Esophagus muscularis mucosa (tissue), 4 donors: Measurements from ENCODE around the gene HPCA. TPM values are rescaled to one million over a fixed set of nuclear protein-coding genes. Genes with fewer than 3 reads are reported as not detected.
A peak's percentile ranks its signal among the peaks of the same experiment; 100 is the strongest.

Experiments
- DNase-seq: peaks from one replicate; pipeline ENCODE4 v3.0.0-alpha.2; 2017; ENCODE audit errors: extremely low spot score
- H3K27ac ChIP-seq, 4 donors: fragments of 200-600 bp; sonication (generic); replicated peaks in 1 of 4; 1 replicate in 3 of 4; 2 replicates in 1 of 4; pipeline ENCODE4 v1.5.1; 2016 to 2019; ENCODE audit warnings: mild to moderate bottlenecking in 1 of 4
- H3K27me3 ChIP-seq, 4 donors: fragments of 200-600 bp; sonication (generic); one replicate each; pipeline versions ENCODE4 v1.5.1 to v1.6.0; 2016 to 2019
- H3K36me3 ChIP-seq, 4 donors: fragments of 200-600 bp; sonication (generic); one replicate each; pipeline ENCODE4 v1.5.1; 2016 to 2019
- H3K4me1 ChIP-seq, 4 donors: fragments of 200-600 bp; sonication (generic); one replicate each; pipeline ENCODE4 v1.5.1; 2016 to 2019
- H3K4me3 ChIP-seq, 4 donors: fragments of 200-600 bp; sonication (generic); 1 replicate in 2 of 4; 2 replicates in 2 of 4; pipeline ENCODE4 v1.5.1; 2016 to 2019; ENCODE audit warnings: mild to moderate bottlenecking in 4 of 4, moderate library complexity in 1 of 4
- H3K9me3 ChIP-seq, 4 donors: fragments of 200-600 bp; sonication (generic); 1 replicate in 3 of 4; 2 replicates in 1 of 4; pipeline ENCODE4 v1.5.1; 2016 to 2019
- EP300 ChIP-seq: sonication (generic); formaldehyde crosslinking; IDR thresholded peaks from one replicate; pipeline ENCODE4 v1.6.1; 2017; ENCODE audit warnings: antibody characterized with exemption
- POLR2A ChIP-seq: fragments of 450-650 bp; IDR thresholded peaks from one replicate; pipeline ENCODE4 v1.6.1; 2017; ENCODE audit warnings: antibody characterized with exemption, moderate library complexity, mild to moderate bottlenecking, low read depth
- POLR2AphosphoS5 ChIP-seq, 2 donors: sonication (generic); formaldehyde crosslinking; IDR thresholded peaks; one replicate each; pipeline ENCODE4 v1.6.1; 2017; ENCODE audit warnings: antibody characterized with exemption in 2 of 2
- WGBS: methylation state at CpG from one replicate; pipeline ENCODE4 v1.1.5; 2018; 5-methylcytosine and 5-hydroxymethylcytosine counted together
- intact Hi-C: fragments of 100-400 bp; cut with DNase I; formaldehyde crosslinking; loops from one replicate; pipeline ENCODE4 v1.15.1; 2023
- total RNA-seq, 4 donors: library from RNA; depleted of rRNA; stranded (reverse); fragments of >200 nt; gene quantifications; one replicate each; pipeline versions ENCODE4 v1.1.0 to v1.2.1, GENCODE V29; 2016
- TF ChIP-seq, protein P1 (sequence below), 3 experiments: fragments of 200-600 bp in 2 of 3; fragments of 450-650 bp in 1 of 3; sonication (generic) in 2 of 3; IDR thresholded peaks; one replicate each; pipeline ENCODE4 v1.5.1; 2017 to 2019; ENCODE audit warnings: antibody characterized with exemption in 3 of 3, mild to moderate bottlenecking in 2 of 3, moderate library complexity in 1 of 3

Gene HPCA
- total RNA-seq, 4 donors from 2014 or later = 0.23 TPM; not detected in 3

- no peaks in the 10 kb centered on the region for H3K36me3 ChIP-seq
- H3K4me1 ChIP-seq = peaks cover 14 to 23% (median 18%) of the 10 kb centered on the region in 4 donors
- DNase-seq = no peak
- H3K9me3 ChIP-seq = no peaks in the 10 kb centered on the region
- peaks cover 3 to 75% (median 19%) of the 10 kb centered on the region in 4 donors for H3K27me3 ChIP-seq
- TF ChIP-seq, protein P1, sequence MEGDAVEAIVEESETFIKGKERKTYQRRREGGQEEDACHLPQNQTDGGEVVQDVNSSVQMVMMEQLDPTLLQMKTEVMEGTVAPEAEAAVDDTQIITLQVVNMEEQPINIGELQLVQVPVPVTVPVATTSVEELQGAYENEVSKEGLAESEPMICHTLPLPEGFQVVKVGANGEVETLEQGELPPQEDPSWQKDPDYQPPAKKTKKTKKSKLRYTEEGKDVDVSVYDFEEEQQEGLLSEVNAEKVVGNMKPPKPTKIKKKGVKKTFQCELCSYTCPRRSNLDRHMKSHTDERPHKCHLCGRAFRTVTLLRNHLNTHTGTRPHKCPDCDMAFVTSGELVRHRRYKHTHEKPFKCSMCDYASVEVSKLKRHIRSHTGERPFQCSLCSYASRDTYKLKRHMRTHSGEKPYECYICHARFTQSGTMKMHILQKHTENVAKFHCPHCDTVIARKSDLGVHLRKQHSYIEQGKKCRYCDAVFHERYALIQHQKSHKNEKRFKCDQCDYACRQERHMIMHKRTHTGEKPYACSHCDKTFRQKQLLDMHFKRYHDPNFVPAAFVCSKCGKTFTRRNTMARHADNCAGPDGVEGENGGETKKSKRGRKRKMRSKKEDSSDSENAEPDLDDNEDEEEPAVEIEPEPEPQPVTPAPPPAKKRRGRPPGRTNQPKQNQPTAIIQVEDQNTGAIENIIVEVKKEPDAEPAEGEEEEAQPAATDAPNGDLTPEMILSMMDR (IDR thresholded peaks at IDR 0.05) = no peak
- TF ChIP-seq POLR2AphosphoS5 (IDR thresholded peaks at IDR 0.05) (no peak), POLR2A (no peak)
- 87% methylated on average over 3 of the region's 3 CpGs for WGBS
- no peak overlapping the region for H3K27ac ChIP-seq
- H3K4me3 ChIP-seq = no peak overlapping the region
- intact Hi-C loops = no loop called here
Measured at GRCh38 chr1:32891630-32892029, 5.3 kb downstream of the HPCA start.

GRCh38 chr1:32892368-32893197 lies 6.3 kb downstream of the HPCA start:
- Histone ChIP-seq H3K9me3 (no peaks in the 10 kb centered on the region), H3K4me1 (peaks cover 14 to 19% (median 17%) of the 10 kb centered on the region in 4 donors), H3K36me3 (no peaks in the 10 kb centered on the region), H3K27ac (no peak overlapping the region), H3K27me3 (peaks cover 0 to 65% (median 10%) of the 10 kb centered on the region in 4 donors), H3K4me3 (peak overlapping the region; percentile 53 to 65 (median 55))
- intact Hi-C loops = no loop called here
- WGBS = 32% methylated on average over 29 of the region's 49 CpGs
- TF ChIP-seq POLR2AphosphoS5 (IDR thresholded peaks at IDR 0.05) (no peak), EP300 (no peak)
- TF ChIP-seq, protein P1 (IDR thresholded peaks at IDR 0.05) = peak; percentile 17 to 47 (median 36)
- DNase-seq = no peak

GRCh38 chr1:32893198-32894018 lies 7.1 kb downstream of the HPCA start:
- Histone ChIP-seq H3K27ac (no peak overlapping the region), H3K4me3 (peak overlapping the region; percentile 53 to 65 (median 55)), H3K27me3 (peaks cover 0 to 58% (median 9%) of the 10 kb centered on the region in 4 donors), H3K4me1 (peaks cover 14 to 19% (median 17%) of the 10 kb centered on the region in 4 donors), H3K36me3 (no peaks in the 10 kb centered on the region), H3K9me3 (no peaks in the 10 kb centered on the region)
- no peak for DNase-seq
- intact Hi-C loops = no loop called here
- TF ChIP-seq POLR2A (no peak), POLR2AphosphoS5 (IDR thresholded peaks at IDR 0.05) (no peak), EP300 (no peak)
- TF ChIP-seq, protein P1 (IDR thresholded peaks at IDR 0.05) = peak in 1 of 3 experiments; percentile 15
- WGBS = 3% methylated on average over 29 of the region's 58 CpGs

DNA sequence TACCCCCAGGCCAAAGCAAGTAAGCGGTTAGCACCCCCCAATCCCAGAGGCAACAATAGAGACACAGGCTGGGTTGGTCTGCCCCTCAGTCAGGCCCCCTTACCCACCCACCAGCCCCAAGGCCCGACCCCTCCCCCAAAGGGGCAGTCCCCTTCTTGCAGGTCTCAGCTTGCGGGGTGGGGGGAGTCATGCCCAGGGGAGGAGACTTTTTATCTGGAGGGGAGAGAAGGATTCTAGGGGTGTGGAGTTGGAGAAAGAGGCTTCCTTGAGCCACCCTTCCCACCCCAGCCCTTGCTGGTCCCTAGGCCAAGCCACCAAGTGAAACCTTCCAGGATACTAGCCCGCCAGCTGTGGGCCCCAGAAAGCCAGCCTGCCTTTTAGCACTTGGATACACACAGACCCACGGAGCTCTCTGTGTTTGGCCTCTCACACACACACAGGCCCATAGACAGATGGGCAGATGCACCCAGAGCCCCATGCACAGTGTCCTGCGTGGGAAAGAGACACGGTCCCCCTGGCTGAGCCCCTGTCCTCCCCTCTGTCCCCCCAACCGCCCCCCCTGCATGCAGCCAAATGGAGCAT lies 7.8 kb downstream of the HPCA start:
- Histone ChIP-seq H3K27me3 (peaks cover 0 to 51% (median 9%) of the 10 kb centered on the region in 4 donors), H3K27ac (no peak overlapping the region), H3K9me3 (no peaks in the 10 kb centered on the region), H3K4me1 (peaks cover 14 to 19% (median 17%) of the 10 kb centered on the region in 4 donors), H3K36me3 (no peaks in the 10 kb centered on the region), H3K4me3 (peak overlapping the region in 3 of 4 donors; percentile 53 to 65 (median 53))
- TF ChIP-seq, protein P1 (IDR thresholded peaks at IDR 0.05) = no peak
- TF ChIP-seq EP300 = no peak
- no peak for TF ChIP-seq POLR2A
- TF ChIP-seq POLR2AphosphoS5 (IDR thresholded peaks at IDR 0.05) = no peak
- WGBS = 73% methylated on average over 6 of the region's 8 CpGs
- DNase-seq = no peak
- intact Hi-C loops = no loop called here
